NB4 (cell line): ENCODE measurements around the gene RGS9.

Experiments used
- POLR2A ChIP-seq: IDR thresholded peaks from 2 replicates; pipeline ENCODE4 v1.6.1; 2011; ENCODE audit warnings: mild to moderate bottlenecking; ENCODE audit not compliant: insufficient read length; ENCODE audit errors: extremely low read depth
- TF ChIP-seq, protein P1 (sequence below): IDR thresholded peaks from one replicate; pipeline ENCODE4 v1.5.1; 2012; ENCODE audit warnings: low read depth, low read length

DNA sequence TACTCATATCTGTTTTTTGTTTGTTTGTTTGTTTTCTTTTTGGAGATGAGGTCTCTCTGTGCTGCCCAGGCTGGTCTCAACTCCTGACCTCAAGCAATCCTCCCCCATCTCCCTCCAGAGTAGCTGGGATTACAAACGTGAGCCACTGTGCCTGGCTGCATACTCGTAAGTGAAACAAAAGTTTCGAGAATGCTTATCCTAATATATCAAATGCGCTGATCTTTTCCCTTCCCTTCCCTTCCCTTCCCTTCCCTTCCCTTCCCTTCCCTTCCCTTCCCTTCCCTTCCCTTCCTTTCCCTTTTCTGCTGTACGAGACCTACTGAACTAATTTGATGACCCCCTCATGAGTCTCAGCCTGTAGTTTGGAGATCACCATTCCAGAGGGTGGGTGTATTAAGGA is 122.1 kb downstream of the RGS9 start:
- TF ChIP-seq, protein P1, sequence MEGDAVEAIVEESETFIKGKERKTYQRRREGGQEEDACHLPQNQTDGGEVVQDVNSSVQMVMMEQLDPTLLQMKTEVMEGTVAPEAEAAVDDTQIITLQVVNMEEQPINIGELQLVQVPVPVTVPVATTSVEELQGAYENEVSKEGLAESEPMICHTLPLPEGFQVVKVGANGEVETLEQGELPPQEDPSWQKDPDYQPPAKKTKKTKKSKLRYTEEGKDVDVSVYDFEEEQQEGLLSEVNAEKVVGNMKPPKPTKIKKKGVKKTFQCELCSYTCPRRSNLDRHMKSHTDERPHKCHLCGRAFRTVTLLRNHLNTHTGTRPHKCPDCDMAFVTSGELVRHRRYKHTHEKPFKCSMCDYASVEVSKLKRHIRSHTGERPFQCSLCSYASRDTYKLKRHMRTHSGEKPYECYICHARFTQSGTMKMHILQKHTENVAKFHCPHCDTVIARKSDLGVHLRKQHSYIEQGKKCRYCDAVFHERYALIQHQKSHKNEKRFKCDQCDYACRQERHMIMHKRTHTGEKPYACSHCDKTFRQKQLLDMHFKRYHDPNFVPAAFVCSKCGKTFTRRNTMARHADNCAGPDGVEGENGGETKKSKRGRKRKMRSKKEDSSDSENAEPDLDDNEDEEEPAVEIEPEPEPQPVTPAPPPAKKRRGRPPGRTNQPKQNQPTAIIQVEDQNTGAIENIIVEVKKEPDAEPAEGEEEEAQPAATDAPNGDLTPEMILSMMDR = no peak
- no peak for TF ChIP-seq POLR2A
